ENCODE results near the gene SCGB1A1.
"Not testable (repeated sequence)": the region's sequence is repeated elsewhere in the genome, so short reads cannot be mapped to it uniquely, and the experiment has no call there.

SCGB1A1 gene

GRCh38 chr11:62418733-62419132, at the start of gene SCGB1A1:
Gene SCGB1A1, plus strand, starts transcription at chr11:62419033. Its CDS starts 63 bp downstream, at chr11:62419096.
- no peak for DNase-seq (ENCODE audit: low spot score)

GRCh38 chr11:62370743-62371440, 47.9 kb upstream of the SCGB1A1 start:
- DNase-seq (ENCODE audit: low spot score): no peak

GRCh38 chr11:62372871-62373270, 46.0 kb upstream of the SCGB1A1 start:
- DNase-seq (ENCODE audit: low spot score): no peak

- DNase-seq (ENCODE audit: low spot score): no peak
These were observed 45.2 kb upstream of the SCGB1A1 start for GRCh38 chr11:62373464-62374119.

- DNase-seq (ENCODE audit: low spot score): no peak
These were observed 44.0 kb upstream of the SCGB1A1 start for GRCh38 chr11:62374801-62375200.

- not testable (repeated sequence) for DNase-seq (ENCODE audit: low spot score)
These were observed 40.3 kb upstream of the SCGB1A1 start for GRCh38 chr11:62378459-62379063.

- not testable (repeated sequence) for DNase-seq (ENCODE audit: low spot score)
These were observed 39.2 kb upstream of the SCGB1A1 start for GRCh38 chr11:62379586-62379985.

- DNase-seq (ENCODE audit: low spot score): peak; percentile 68
These were observed 38.0 kb upstream of the SCGB1A1 start for GRCh38 chr11:62380821-62381245.

- no peak for DNase-seq (ENCODE audit: low spot score)
These were observed 35.0 kb upstream of the SCGB1A1 start for GRCh38 chr11:62383822-62384221.

- not testable (repeated sequence) for DNase-seq (ENCODE audit: low spot score)
These were observed 32.8 kb upstream of the SCGB1A1 start for GRCh38 chr11:62386083-62386482.

GRCh38 chr11:62387381-62387780, 31.5 kb upstream of the SCGB1A1 start:
- DNase-seq (ENCODE audit: low spot score): no peak

- no peak for DNase-seq (ENCODE audit: low spot score)
These were observed 29.8 kb upstream of the SCGB1A1 start for GRCh38 chr11:62388999-62389398.

- DNase-seq (ENCODE audit: low spot score): no peak
These were observed 28.6 kb upstream of the SCGB1A1 start for GRCh38 chr11:62390237-62390636.

GRCh38 chr11:62390722-62391121, 28.1 kb upstream of the SCGB1A1 start:
- DNase-seq (ENCODE audit: low spot score): no peak

- DNase-seq (ENCODE audit: low spot score): no peak
These were observed 27.0 kb upstream of the SCGB1A1 start for GRCh38 chr11:62391642-62392425.

- DNase-seq (ENCODE audit: low spot score): no peak
These were observed 26.3 kb upstream of the SCGB1A1 start for GRCh38 chr11:62392506-62392905.

- DNase-seq (ENCODE audit: low spot score): no peak
These were observed 25.7 kb upstream of the SCGB1A1 start for GRCh38 chr11:62393061-62393611.

- no peak for DNase-seq (ENCODE audit: low spot score)
These were observed 25.1 kb upstream of the SCGB1A1 start for GRCh38 chr11:62393735-62394134.

GRCh38 chr11:62394825-62395538, 23.9 kb upstream of the SCGB1A1 start:
- peak; percentile 75 for DNase-seq (ENCODE audit: low spot score)

GRCh38 chr11:62395885-62396551, 22.8 kb upstream of the SCGB1A1 start:
- DNase-seq (ENCODE audit: low spot score): no peak
